GM08714 (cell line): ENCODE data around the gene SCUBE1.

Source experiments
- H3K4me3 ChIP-seq: fragments of 200-500 bp; sonication (Bioruptor generic); 2 replicates; pipeline ENCODE4 v1.5.1; 2014; ENCODE audit warnings: mild to moderate bottlenecking, low read length, inconsistent platforms
- ZNF274 ChIP-seq: IDR thresholded peaks from 2 replicates; pipeline ENCODE4 v1.6.1; 2012; ENCODE audit warnings: mild to moderate bottlenecking, low read depth, low read length

The SCUBE1 gene

DNA sequence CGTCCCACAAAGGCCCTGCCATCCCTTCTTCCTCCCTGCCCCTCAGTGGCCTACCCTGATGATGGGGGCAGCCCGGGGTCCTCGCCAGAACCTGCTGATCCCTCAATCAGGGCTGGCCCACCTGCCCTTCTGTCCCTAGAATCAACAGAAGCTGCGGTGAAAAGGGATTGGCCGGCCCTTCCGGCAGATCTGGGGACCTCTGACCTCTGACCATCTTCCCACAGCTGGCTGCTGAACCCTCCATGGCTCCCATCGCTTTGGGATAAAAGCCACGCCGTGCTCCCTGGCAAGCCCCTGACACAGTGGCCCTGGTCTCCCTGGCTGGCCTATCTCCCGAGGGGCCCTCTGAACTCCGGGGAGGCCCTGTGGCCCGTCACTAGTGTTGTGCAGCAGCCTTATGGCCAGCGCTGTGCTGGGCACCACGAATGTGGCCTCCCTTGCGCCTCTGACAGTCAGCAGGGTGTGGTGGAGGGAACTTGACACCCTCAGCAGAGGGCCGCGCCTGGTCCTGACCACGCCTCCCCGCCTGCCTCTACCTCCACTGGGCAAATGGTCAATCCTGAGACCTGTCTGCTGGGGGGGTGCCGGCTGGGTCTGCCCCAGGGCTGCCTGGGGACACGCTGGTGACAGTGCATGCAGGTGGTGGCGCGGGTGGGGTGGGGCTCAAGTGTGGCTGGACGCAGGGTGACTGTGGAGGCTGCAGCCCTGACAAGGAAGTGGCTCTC is 98.2 kb downstream of the SCUBE1 start:
- no peak for TF ChIP-seq ZNF274
- H3K4me3 ChIP-seq = no peak overlapping the region

DNA sequence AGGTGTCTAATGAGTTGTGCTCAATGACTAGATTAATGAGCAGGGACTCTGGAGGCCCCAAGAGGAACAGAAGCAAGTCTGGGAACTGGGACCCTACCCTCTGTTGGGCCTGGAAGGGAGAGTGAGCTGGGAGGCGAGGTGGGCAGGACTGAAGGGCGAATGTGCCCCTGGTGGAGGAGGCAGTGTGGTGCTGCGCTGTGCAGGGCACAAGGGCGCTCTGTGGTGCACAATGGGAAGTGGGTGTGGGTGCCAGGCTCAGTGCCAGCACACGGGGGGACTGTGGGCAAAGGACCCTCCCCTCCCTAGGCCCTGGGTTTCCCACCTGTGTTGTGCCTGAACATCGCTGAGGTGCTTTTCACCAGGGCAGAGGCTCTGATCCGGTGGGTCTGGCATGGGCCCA is 98.8 kb downstream of the SCUBE1 start:
- TF ChIP-seq ZNF274 = no peak

DNA sequence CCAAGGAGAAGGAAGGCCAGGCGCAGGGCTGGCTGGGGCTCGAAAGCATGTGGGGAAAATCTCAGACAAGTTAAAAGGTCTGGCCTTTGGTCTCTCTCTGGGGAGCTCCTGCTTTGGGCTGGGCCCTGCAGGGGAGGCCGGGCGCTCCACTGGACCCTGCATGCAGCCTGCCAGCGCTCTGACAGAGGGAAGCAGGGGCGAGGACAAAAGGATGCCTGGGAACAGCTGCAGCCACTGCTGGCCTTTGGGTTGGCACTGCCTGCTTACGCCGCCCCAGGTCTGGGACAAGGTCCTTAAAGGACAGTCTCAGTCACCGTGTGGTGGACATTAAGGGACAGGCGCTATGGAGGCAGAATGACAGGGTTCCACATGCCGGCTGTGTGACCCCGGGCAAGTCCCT is 99.8 kb downstream of the SCUBE1 start:
- TF ChIP-seq ZNF274 = no peak

More for the DNA sequence above, 98.8 kb downstream of the SCUBE1 start:
- H3K4me3 ChIP-seq = no peak overlapping the region

DNA sequence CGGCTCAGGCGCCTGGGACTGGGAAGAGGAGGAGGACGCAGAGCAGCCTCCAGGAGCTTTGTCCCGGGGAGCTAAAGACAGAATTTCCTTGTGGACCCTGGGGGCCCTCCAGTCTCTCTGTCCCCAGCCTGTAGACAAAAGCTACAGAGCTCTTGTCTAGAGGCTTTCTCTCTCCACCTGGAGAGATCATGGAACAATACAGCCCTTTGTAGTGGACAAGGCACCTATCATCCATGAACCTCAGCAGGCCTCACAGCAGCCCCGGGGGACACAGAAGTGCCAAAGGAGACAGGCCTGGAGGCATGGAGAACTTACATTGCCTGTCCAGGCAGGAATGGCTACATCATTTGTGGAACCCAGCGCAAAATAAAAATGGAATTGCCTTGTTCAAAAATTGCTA is 100.5 kb downstream of the SCUBE1 start:
- H3K4me3 ChIP-seq = no peak overlapping the region
- no peak for TF ChIP-seq ZNF274

More for the DNA sequence above, 99.8 kb downstream of the SCUBE1 start:
- no peak overlapping the region for H3K4me3 ChIP-seq

DNA sequence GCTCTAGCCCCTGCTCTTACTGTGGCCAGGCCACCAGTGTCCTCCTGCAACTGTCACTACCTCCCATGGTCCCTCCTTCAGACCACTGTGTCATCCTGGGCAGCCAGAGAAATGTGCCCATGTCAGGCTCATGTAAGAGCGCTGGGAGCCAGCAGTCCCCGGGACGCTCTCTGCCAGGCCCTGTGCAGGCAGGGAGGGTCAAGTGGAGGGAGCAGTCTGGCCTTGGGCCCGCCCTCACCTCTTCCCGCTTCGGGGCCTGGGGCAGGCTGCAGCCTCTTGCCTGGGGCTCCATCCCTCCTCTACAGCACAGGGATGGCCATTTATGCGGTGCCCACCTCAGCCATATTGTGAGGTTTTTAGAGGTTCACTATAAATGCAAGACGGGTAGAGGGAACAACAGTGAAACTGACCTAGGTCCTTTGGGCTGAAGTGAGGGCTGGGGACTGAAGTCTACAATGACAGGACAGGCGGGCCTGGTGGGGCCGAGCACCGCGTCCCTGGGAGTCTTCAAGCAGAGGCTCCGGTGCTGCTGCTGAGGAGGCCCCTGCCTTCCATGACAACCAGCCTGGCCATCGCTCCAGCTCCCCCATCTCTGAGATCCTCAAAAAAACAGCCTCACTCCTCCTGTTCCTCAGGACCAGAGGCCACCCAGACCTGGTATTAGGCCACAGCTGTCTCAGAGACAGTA is 101.3 kb downstream of the SCUBE1 start:
- H3K4me3 ChIP-seq = no peak overlapping the region
- no peak for TF ChIP-seq ZNF274

DNA sequence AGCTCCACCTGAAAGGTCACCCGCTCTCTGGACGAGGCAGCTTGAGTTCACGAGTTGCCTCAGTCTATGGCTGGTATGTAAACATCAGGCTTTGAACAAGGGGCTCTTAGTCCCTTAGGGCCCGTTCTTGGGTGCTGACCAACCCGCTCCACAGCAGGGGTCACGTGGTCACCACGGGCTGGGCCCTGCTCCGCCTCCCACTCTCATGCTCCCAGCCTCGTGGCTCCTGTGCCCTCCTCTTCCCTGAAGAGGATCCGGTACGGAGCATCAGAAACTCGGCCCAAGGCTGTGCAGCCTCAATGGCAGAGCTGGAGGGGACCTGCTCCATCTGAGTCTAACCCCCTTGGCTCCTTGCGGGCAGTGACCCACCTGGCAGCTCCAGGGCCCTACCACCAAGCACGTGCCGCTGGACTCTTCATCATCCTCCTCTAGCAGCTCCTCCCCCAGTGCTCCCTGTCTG is 102.0 kb downstream of the SCUBE1 start:
- no peak for TF ChIP-seq ZNF274
- H3K4me3 ChIP-seq = no peak overlapping the region

DNA sequence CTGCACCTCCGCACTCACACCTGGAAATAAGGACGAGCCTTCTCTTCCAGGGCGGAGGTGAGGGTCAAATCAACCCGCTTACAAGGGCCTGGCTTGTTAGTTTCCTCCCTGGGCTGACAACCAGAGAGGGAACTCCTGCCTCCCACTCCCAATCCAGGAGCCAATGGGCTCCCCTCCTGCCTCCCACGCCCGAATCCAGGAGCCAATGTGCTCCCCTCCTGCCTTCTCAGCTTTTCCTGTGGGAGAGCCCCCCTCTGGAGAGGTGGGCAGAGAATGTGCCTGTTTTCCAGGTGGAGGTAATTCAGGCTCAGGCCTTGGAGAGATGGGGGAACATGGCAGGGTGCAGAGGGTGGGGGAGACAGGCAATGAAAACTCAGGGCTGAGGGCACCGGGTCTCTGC is 102.6 kb downstream of the SCUBE1 start:
- no peak for TF ChIP-seq ZNF274
- H3K4me3 ChIP-seq = no peak overlapping the region

DNA sequence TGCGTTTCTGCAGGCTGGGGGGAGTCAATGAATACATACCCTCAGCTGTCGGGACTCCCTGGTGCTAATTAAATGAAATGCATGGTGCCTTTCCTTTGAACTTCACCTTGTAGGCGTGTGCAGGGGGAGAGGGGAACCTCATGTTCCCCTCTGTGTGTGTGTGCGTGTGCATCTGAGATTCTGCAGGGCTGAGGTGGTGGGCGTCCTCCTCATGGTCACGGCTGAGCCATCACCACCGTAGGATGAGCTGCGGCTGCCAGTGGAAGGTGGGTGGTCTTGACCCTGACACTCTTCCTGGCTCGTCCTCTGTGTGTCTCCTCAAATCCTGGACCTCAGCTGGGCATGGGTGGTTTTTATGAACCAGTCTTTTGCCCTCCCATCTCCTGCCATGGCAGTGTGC is 103.2 kb downstream of the SCUBE1 start:
- no peak overlapping the region for H3K4me3 ChIP-seq
- no peak for TF ChIP-seq ZNF274

DNA sequence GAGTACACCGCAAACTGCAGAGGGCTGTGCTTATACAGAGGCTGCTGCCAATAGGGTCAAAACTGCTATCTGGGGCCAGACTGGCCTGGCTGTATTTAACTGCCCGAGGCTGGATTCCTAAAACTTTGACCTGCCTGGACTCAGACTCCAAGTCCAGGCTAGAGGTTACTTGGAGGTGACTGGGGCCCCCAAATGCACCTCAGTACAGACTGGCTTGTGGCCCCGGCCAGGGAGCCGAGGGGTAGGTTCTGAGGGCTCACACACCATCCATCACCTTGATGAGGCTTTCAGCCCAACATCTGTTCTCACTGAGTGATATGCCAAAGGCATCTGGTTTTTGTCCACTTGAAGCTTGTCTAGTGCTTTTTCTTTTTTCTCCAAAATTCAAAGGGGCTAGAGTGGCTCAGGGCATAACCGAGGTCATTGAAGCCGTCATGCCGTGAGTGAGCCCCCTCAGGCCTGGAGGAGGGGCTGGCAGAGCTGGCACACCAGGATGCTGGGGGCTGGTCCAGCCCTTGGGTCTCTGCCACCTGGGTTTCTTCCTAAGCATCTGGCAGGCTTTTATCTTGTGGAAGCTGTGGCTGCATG is 103.9 kb downstream of the SCUBE1 start:
- no peak for TF ChIP-seq ZNF274
- no peak overlapping the region for H3K4me3 ChIP-seq

DNA sequence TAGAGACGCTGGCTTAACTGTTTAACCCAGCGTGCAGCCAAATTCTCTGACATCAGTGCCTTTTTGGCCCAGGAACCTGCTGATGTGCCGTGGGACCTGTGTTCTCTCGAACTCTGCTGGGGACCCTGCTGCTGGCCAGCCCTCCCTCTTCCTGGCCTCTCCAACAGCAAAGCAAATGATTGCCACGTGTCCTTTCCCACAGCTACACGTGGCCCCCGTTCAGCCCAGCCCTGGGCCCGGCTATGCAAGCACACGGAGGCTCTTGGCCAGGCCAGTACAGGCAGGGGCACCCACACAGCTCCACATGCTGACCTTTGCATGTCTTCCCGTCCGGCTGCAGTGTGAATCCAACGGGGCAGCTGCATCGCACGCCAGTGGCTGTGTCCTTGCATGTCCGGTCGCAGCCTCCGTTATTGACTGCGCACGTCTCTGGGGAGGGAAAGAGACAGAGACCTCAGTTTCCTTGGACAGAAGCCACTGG is 104.6 kb downstream of the SCUBE1 start:
- no peak for TF ChIP-seq ZNF274
- no peak overlapping the region for H3K4me3 ChIP-seq

DNA sequence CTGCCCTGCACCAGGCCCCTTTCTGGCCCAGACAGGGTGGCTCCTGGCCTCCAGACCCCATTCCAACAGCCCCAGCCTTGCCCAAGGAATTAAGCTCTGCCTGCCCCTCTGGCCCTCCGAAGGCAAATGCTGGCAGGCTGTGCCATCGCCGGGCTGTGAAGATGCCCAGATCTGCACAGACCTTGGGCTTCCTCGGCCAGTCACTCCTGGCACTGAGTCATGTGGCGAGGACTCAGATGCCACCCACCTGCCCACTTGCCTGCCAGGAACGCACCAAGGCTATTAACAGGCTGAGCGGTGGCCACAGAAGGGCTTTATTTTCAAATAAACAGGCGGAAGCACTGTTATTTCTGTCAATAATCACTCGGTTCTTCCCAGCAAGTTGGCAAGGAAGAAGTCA is 105.9 kb downstream of the SCUBE1 start:
- H3K4me3 ChIP-seq = no peak overlapping the region
- no peak for TF ChIP-seq ZNF274

DNA sequence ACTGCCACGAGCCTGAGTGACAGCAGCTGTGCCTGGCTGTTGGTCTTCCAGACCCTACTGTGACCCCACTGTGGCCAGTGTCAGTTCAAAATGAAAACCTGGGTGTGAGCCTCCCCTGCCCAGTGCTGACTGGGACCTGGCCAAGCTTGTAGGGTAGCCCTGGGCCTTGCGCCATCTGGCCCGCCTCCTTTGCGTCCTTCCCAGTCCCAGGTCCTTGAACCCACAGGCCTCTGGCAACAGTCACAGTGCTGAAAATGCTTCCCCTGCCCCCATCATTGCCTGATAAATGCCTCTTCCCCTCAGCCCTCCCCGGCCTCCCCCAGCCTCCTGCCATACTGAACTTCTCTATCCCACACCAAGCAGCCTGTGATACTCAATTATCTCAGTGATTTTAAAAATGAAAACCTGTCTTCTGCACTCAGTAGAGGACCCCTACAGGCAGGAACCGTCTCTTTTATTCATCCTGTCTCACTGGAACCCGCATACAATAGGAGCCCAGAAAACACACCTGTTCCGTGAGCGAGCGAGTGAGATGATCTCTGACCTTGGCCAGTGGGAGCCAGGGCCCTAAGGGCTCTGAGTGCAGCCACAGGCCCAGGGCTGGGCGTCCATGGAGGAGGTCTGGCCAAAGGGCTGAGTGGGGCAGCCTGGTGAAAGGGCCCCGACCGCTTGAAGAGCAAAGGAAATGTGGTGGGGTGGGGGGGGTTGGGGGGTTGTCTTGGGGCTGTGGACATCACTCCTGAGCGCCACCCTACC is 106.6 kb downstream of the SCUBE1 start:
- no peak overlapping the region for H3K4me3 ChIP-seq

DNA sequence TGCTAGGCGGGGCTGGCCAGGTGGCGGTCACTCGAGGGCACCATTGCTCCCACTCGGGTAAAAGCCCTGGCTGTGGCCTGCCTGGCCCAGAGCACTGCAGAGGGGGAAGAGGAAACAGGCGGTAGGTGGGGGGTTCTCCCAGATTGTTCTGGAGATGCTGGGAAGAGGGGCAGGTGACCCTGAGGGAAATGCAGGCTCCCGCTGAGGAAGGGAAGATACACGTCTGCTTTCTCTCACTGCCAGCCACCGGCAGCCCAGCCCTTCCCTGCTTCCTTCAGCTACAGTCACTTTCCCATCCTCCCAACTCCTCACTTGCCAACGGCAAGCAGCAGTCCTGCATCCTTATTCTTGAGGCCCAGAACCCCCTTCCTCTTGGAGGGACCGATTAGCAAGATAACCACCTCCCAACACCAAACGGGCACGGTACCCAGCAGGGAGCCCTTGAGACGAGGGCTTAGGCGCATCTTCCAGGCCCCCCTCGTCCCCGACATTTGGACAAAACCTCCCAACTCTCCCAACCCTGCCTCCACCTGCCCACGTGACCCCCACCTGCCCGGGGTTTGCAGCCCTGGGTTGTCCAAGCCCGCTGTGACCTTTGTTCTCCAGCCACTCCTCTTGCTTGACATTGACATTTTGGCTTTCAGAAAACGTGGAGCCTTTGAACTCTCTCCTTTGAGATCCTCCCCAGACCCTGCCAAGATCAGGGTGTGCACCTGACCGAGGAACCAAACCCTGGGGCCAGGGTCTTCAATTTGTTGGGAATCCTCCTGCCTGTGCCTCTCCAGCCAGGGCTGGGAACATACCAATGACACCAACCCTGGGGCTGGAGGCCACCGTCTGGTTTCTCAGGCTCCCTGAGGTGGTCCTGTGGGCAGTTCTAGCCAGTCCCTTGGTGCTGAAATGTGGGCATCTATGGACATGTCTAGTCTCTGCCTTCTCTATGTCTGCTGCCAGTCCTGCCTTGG is 107.4 kb downstream of the SCUBE1 start:
- no peak overlapping the region for H3K4me3 ChIP-seq
- no peak for TF ChIP-seq ZNF274

More for the DNA sequence above, 106.6 kb downstream of the SCUBE1 start:
- no peak for TF ChIP-seq ZNF274
